IMR-90 (cell line): Measurements from ENCODE around the gene ANKRD11.

Source experiments
- CTCF ChIP-seq: conservative IDR thresholded peaks from 2 replicates; pipeline ENCODE4 v1.5.1; 2012; ENCODE audit warnings: mild to moderate bottlenecking, low read depth, low read length, improper control_type of control experiment
- SMC3 ChIP-seq: fragments of 150-350 bp; IDR thresholded peaks from 2 replicates; pipeline ENCODE4 v1.6.1; 2016; ENCODE audit warnings: low read depth, mild to moderate bottlenecking, antibody characterized with exemption, low read length, moderate library complexity
- USF2 ChIP-seq: fragments of 150-350 bp; IDR thresholded peaks from 2 replicates; pipeline ENCODE4 v1.6.1; 2017; ENCODE audit warnings: mild to moderate bottlenecking, antibody characterized with exemption, low read length, low read depth

- TF ChIP-seq CTCF (no peak), SMC3 (no peak), USF2 (no peak)
These were observed 107.0 kb downstream of the ANKRD11 start for GRCh38 chr16:89383095-89384003.
